Keratinocyte (primary cell): ENCODE data around the gene LTB4R2.

Source experiments
- EZH2 ChIP-seq: IDR thresholded peaks from one replicate; pipeline ENCODE4 v1.6.1; 2012; ENCODE audit warnings: inconsistent platforms, mild to moderate bottlenecking, low read length, moderate library complexity
- TF ChIP-seq, protein P1 (sequence below), 3 experiments: IDR thresholded peaks in 1 of 3; conservative IDR thresholded peaks in 1 of 3; optimal IDR thresholded peaks in 1 of 3; 2 replicates in 2 of 3; 3 replicates in 1 of 3; pipeline versions ENCODE3 to v1.5.1; 2011; ENCODE audit warnings: low read length in 3 of 3, mild to moderate bottlenecking in 3 of 3, moderate library complexity in 2 of 3, control low read depth in 1 of 3, inconsistent platforms in 1 of 3; ENCODE audit not compliant: insufficient read depth in 2 of 3; ENCODE audit errors: extremely low read depth in 1 of 3

DNA sequence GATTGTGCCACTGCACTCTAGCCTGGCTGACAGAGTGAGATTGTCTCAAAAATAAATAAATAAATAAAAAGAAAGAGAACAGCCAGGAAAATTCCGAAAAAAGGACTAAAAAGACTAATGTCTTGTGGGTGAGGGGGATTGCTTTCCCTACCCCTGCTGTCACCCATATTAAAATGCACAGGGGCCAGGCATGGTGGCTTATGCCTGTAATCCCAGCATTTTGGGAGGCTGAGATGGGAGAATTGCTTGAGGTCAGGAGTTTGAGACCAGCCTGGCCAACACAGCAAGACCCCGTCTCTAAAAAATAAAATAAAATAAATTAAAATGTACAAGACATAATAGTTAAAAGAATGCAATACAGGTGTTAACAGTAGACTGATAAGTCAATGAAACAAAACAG is 16.4 kb upstream of the LTB4R2 start:
- TF ChIP-seq, protein P1, sequence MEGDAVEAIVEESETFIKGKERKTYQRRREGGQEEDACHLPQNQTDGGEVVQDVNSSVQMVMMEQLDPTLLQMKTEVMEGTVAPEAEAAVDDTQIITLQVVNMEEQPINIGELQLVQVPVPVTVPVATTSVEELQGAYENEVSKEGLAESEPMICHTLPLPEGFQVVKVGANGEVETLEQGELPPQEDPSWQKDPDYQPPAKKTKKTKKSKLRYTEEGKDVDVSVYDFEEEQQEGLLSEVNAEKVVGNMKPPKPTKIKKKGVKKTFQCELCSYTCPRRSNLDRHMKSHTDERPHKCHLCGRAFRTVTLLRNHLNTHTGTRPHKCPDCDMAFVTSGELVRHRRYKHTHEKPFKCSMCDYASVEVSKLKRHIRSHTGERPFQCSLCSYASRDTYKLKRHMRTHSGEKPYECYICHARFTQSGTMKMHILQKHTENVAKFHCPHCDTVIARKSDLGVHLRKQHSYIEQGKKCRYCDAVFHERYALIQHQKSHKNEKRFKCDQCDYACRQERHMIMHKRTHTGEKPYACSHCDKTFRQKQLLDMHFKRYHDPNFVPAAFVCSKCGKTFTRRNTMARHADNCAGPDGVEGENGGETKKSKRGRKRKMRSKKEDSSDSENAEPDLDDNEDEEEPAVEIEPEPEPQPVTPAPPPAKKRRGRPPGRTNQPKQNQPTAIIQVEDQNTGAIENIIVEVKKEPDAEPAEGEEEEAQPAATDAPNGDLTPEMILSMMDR (optimal IDR thresholded peaks at IDR 0.05 in 1 of 3, IDR thresholded peaks at IDR 0.05 in 1 of 3, conservative IDR thresholded peaks at IDR 0.05 in 1 of 3; ENCODE audit: extremely low read depth in 1 of 3, insufficient read depth in 2 of 3, low read length in 3 of 3): no peak
- TF ChIP-seq EZH2: no peak
